Activated gamma-delta T cell treated with Interleukin-2 at 50 U/mL for 16 hours (primary cell): ENCODE measurements around the gene PTPRD.

Experiments
- DNase-seq: peaks from one replicate; pipeline ENCODE4 v3.0.0-alpha.2; 2020

The PTPRD gene

DNA sequence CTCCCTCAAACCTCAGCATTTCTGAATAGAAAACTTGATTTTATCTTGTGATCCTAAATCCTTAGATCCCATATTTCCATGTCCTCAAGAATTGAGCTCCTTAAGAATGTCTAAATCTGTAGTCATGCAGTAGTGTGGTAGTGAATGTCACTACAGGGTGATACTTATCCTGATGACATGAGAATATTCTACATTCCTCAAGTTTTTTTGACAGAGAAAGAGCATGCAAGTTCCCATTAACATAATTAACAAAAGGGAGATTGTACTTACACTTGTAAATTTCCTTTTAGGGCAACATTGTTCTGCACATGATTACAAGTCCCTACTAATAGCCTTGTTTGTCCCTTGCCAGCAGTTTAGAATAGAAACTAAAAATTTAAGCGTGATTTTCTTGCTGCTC lies 352.3 kb downstream of the PTPRD start:
- no peak for DNase-seq

GRCh38 chr9:10259668-10260067 lies 353.1 kb downstream of the PTPRD start:
- DNase-seq = no peak

DNA sequence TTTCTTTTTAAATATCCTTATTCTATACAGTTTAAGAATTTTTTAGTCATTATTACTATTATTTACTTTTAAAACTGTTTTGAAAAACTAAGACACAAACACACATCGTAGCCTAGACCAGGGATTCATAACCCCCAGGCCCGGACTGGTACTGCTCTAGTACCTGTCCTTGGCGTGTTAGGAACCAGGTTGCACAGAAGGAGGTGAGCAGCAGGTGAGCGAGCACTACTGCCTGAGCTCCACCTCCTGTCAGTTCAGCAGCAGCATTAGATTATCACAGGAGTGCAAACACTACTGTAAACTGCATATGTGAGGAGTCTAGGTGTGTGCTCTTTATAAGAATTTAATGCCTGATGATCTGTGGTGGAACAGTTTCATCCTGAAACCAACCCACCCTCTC lies 357.0 kb downstream of the PTPRD start:
- DNase-seq = no peak

DNA sequence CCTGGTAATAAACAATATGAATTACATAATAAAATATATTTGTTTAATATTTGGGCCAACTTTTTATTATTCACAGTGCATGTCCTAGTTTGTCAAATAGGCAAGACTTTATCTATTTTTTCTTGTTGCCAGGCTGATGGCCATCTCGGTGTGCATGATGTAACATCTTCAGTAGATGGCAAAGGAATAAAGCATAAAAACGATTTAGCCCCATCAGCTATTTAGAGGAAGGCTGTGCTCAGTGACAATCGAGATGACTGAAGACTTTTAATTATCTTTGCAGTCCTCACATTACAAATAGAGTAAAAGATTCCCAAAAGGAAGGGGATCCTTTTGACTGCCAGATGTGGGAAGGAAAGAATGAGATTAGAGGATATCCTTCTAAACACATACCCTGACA lies 358.5 kb downstream of the PTPRD start:
- DNase-seq = no peak

DNA sequence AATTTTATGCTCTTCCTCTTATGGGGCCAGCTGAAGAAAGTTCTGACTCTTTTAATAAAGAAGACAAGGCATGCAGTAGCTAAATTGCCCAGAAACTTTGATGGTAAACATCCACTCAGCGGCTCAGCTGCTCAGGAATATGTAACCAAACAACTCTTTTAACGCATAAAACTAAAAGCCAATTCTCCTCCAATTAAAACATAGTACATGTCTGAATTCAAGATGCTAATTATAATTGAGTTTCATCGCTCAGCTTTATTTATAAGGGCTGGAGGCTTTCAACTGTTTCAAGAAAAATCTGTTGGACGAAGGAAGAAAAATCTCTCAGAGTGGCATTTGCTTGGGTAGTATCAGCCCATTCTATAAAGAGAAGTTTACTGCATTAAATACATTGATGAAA lies 359.5 kb downstream of the PTPRD start:
- DNase-seq = no peak

DNA sequence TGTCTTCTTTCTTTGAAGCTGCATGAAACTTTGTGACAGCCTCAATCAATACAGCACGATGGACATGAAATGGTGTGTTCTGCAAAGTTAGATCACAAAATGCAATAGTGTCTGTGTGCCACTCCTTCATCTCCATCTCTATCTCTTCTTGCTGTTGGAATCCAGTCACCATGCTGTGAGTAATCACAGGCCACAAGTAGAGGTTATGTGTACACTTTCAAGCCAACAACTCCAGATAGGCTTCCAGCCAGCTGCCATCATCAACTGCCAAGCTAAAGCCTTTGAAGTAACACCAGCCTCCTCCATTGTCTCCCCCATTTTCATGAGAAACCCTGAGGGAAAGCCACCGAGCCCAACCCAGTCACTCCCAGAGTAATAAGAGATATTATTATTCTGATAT lies 360.6 kb downstream of the PTPRD start:
- DNase-seq = no peak

- no peak for DNase-seq
These were observed 361.3 kb downstream of the PTPRD start for GRCh38 chr9:10251490-10251889.

GRCh38 chr9:10250219-10250618 lies 362.6 kb downstream of the PTPRD start:
- no peak for DNase-seq

- DNase-seq = no peak
These were observed 363.9 kb downstream of the PTPRD start for GRCh38 chr9:10248890-10249289.

GRCh38 chr9:10242255-10242654 lies 370.5 kb downstream of the PTPRD start:
- DNase-seq = no peak

DNA sequence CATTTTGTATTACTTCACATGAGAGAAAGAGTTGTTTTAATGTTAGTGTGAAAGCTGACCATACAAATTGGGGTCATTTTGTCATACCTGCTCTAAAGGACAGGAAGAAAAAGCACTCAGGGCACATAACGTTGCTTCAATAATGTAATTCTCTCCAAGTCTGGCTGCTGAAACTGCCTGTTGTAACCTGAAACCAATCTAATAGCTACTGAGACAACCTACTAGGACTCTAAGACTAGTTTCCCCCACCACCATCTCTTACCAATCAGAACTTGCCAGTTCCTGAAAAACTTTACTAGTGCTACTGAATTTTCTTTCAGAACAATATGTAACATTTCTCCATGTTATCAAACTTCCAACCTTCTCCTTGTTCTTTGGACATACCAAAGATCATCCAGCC lies 374.7 kb downstream of the PTPRD start:
- DNase-seq = no peak

DNA sequence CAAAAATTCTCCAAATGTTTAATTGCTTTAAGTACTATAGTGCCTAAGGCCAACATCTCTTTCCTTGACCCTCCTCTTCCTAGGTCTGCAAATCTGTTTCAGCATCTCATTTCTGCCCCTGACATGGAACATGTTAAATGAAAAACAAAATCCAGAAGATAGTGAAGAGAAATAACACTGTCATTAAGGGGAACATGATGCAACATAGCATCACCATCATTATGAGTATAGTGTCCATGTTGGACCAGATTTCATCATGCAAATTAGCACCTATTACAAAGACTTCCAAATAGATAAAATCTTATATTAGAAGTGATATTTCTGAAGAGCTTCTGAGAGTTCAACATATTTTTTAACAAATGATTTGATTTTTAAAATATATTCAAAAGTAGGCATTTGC lies 375.2 kb downstream of the PTPRD start:
- no peak for DNase-seq

- DNase-seq = no peak
These were observed 376.6 kb downstream of the PTPRD start for GRCh38 chr9:10236161-10236560.

DNA sequence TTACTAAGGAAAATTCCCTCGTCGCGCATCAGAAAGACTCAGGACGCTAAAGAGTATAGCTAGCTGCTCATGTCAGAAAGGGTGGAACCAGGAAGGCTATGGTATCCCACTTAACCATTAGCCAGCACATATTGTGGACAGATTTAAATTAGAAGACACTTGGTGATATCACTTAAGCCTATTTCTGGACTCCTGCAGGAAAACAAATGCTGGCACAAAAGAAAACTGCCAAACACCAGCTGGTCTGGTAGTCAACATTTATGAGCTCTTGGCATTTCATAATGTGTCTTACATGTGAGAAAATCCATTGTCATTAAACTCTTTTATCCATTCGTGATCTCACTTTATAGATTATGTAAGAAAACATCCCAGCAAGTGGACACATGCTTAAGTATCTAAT lies 377.4 kb downstream of the PTPRD start:
- DNase-seq = no peak

GRCh38 chr9:10232352-10232930 lies 380.4 kb downstream of the PTPRD start:
- DNase-seq = no peak

GRCh38 chr9:10230512-10230911 lies 382.3 kb downstream of the PTPRD start:
- no peak for DNase-seq

GRCh38 chr9:10228082-10228481 lies 384.7 kb downstream of the PTPRD start:
- no peak for DNase-seq

DNA sequence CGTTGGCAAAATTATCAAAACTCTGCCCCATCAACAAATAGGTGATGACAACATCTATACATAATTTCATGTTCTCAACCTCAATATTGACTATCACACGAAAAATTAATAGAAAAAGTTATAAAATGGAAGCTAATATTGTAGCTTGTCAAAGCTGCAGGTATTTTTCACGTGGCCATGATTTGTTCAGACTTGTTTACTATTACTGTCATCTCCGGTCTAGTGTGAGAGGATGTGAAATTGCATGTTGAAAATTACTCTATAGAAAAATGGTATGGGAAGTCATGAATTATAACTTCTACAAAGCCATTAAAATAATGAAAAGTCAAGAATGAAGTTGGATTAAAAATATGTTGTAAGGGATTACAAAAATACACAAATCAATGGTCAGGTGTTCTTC lies 385.8 kb downstream of the PTPRD start:
- DNase-seq = no peak

DNA sequence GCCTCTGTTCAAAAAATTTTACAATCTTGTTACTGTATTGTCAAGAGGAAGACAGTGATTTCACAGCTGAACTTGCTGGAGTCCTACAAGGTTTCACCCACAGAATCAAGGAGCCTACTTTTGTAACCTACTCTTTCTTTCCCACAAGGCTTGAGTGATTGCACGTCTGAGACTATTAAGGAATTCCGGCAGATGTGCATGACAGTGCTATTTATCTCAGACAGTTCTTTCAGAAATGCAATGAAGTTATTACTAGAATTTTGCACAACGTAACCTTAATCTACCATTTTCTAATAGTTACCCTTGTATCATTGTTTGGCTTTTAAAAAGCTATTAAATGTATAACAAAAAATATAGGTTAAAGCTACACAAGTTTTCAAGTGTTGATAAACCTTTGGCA lies 400.1 kb downstream of the PTPRD start:
- DNase-seq = no peak

DNA sequence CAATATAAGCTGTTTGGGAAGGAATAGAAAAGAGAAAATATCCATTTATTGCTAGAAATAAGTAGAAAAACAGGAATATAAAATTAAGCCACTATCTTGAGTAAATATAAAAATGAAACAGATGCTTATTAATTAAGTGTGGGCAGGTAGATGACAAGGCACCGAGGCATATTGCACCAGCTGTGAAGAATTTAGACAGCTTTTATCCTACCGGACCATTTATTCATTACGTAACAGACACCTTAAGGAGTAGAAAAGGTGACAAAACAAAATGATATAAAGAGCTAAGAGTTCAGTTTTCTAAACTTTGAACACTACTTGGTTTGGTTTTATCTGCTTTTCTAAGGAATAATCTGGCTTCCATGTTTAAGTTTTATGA lies 404.1 kb downstream of the PTPRD start:
- no peak for DNase-seq

GRCh38 chr9:10204276-10204675 lies 408.5 kb downstream of the PTPRD start:
- no peak for DNase-seq

DNA sequence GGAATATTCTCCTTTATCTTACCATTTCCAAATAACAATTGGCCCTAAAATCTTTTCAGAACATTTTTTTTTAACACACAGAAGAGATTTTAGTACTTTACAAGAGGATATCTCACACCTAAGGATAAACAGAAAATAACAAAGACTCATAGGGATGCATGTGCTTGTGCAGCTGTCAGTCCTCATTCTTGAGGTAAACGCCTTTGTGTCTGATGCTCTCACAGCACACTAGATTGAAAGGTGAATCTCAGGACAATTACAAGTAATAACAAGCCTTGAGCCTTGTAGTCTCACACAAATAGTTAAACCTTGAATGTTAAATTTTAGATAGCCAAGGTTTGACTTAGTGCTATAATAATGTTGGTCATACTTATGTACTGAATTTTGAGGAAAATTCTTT lies 439.2 kb downstream of the PTPRD start:
- DNase-seq = no peak

- no peak for DNase-seq
These were observed 440.3 kb downstream of the PTPRD start for GRCh38 chr9:10172476-10172875.

GRCh38 chr9:10168241-10168640 lies 444.6 kb downstream of the PTPRD start:
- no peak for DNase-seq

- DNase-seq = no peak
These were observed 464.0 kb downstream of the PTPRD start for GRCh38 chr9:10148796-10149195.
